NCI-H510A (cell line): Measurements from ENCODE around the gene MVB12B.

Experiments
- DNase-seq: peaks from one replicate; lab custom pipeline; 2025; lab: John Stamatoyannopoulos, UW

MVB12B gene

GRCh38 chr9:126363847-126364671, 37.4 kb downstream of the MVB12B start:
- no peak for DNase-seq

GRCh38 chr9:126365780-126366179, 39.2 kb downstream of the MVB12B start:
- no peak for DNase-seq

DNA sequence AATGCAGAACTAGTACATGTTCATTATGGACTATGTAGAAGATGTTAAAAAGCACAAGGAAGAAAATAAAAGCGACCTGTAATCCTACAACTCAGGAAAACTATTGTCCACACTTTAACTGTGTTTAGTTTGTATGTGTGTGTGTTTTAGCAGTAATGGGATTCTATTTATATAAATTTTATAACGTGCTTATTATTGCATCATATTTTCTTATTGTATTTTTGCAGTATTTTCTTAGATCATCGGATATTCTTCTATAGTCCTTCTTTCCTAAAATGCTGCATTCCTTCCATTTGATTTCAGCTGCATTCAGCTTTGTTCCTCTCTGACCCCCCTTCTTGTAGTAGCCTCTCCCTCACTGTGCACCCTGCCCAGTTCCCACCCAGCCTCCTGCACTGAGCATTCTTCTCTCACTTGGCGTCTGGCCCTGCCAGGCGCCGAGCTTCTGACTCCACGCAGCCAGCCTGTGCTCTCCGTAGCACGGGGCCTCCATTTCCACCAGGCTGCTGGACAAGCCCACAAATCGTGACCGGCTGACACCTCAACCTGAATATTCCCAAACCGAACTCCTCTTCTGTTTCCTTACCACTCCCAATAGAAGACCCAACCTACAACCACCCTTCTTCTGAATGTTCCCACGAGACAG, 39.9 kb downstream of the MVB12B start:
- no peak for DNase-seq

DNA sequence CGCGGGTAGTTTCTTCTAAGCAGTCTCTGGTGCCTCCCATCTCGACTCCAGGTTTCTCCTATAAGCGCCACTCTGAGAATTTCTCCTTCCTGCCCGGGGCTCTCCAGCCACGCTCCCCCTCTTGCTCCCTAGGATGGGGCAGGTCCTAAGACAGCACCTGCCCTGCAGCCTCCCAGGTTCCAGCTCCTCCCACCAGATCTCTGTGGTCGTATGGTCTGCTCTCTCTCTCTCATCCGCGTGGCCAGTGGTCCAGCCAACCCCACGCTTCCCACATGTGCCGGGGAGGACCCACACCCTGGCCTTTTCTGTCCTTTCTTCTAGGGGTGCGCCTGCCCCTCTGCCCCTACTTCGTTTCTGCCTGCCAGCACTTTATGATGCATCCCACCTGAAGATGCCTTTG, 40.5 kb downstream of the MVB12B start:
- DNase-seq = no peak

DNA sequence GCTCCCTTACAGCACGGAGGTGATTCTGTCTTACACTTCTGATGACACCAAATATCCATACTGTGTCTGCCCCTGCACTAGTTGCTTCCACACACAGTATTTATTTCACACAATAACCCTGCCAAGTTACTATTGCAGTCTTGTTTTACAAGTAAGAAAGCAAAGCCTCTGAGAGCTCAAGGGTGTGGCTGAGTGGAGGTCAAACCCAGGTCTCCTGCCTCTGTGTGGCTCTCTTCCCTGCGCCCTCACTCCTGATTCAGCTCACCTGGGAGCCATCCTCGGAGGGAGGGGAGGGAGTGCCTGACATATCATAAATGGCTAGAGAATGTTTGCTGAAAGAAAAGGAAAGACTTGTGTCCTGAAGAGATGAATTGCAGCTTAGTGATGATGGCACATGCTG, 41.0 kb downstream of the MVB12B start:
- DNase-seq = no peak

DNA sequence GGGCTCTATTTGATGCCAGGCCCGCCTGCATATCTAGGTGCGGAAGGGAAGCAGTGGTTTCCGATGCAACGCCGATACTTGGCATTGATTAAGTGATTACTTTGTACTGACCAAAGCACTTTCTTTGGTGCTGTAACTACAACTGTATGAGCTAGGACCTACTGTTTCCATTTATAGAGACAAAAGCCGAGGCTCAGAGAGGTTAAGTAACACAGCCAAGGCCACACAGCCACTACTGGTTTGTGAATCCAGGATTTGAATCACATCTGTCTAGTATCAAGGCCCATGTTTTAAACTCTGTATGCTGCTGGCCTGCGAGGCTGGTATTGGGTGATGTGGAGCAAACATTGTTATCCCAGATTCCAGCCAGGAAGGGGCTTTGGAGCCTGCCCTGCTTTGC, 41.4 kb downstream of the MVB12B start:
- no peak for DNase-seq

GRCh38 chr9:126371007-126371870, 44.6 kb downstream of the MVB12B start:
- DNase-seq = no peak

DNA sequence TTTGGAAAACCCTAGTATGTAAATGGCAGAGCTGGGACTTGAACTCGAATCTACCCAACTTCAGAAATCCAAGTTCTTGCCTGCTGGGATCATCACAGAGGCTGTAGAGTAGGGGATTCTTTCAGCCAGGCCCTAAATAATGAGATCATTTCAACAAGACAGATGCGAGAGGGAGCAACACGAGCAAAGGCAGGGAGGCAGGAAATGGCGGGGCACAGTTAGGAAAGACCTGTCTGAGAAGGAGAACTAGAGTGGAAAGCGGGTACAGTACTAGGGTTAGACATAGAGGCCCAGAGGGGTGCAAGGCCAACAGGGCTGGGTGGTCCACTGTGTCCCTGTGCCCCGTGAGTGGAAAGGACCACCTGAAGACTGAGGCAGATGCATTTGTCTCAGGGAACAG, 46.1 kb downstream of the MVB12B start:
- no peak for DNase-seq

GRCh38 chr9:126373241-126373640, 46.6 kb downstream of the MVB12B start:
- DNase-seq = no peak

GRCh38 chr9:126374366-126374781, 47.7 kb downstream of the MVB12B start:
- no peak for DNase-seq

DNA sequence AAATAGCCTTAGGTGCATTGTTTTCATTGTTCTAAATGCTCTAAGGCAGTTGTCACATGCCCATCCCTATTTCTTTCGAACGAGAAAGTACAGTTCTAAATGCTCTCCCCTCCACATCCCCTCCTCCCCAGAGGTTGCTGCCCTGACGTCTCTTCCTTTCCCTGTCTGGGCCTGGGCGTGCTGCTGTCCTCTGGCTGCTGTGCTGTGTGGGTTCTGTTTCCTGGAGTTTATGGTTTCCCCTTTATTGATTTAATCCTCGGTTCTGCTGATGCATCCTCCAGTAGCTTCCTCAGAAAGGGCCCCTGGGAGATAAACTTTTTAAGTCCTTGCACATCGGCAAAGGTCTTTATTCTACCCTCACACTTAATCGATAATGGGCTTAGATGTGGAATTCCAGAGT, 48.8 kb downstream of the MVB12B start:
- no peak for DNase-seq

- peak; percentile 56 for DNase-seq
These were observed 49.9 kb downstream of the MVB12B start for GRCh38 chr9:126376311-126377175.

DNA sequence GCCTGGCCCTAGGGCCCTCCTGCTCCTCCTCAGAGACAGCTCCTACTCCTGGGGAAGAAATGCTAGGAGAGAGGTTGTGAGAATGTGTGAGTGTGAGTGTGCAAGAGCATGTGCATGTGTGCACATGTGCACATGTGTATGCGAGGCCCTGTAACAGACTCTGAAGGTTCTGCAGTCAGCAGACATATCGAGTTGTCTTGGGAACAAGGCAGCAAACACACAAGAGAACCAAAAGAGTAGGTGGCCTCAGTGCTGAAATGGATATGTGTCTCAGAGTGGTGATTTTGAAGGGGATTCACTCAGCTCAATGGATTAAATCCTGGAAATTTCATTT, 50.5 kb downstream of the MVB12B start:
- no peak for DNase-seq

DNA sequence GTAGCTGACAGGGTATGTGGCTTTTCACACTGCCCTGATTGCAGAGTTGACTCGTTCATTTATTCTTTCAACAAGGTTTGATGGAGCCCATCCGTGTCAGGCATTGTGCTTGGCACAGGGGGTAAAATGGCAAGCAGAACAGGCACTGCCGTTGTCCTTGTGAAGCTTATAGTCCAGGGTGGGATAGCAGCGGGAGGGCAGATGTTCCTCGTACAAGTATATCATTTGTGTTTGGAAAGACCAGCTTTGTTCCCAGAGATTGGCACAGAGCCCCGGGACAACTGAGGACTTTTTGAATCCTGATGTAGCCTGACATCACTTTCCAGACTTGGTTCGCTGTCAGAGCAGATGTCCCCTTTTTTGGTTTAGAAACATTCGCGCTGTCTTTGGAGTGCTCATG, 50.9 kb downstream of the MVB12B start:
- no peak for DNase-seq

DNA sequence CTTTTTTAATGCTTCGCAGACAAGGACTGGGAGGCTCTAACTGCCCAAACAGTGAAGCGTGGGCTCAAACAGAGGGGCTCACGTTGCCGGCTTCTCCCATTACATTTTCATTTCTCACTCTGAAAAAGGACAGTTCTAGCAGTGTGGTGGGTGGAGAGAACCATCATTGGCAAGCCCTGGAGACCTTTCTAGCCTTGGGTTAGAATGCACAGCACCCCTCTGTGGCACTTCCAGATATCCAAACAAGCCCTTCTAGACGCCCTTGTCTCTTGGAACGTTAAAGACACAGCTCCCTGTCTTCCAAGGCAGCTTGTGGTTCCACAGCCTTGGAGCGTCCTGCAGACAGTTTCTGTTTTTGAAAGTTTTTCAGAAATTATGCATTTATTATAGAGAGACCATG, 52.1 kb downstream of the MVB12B start:
- DNase-seq = no peak

DNA sequence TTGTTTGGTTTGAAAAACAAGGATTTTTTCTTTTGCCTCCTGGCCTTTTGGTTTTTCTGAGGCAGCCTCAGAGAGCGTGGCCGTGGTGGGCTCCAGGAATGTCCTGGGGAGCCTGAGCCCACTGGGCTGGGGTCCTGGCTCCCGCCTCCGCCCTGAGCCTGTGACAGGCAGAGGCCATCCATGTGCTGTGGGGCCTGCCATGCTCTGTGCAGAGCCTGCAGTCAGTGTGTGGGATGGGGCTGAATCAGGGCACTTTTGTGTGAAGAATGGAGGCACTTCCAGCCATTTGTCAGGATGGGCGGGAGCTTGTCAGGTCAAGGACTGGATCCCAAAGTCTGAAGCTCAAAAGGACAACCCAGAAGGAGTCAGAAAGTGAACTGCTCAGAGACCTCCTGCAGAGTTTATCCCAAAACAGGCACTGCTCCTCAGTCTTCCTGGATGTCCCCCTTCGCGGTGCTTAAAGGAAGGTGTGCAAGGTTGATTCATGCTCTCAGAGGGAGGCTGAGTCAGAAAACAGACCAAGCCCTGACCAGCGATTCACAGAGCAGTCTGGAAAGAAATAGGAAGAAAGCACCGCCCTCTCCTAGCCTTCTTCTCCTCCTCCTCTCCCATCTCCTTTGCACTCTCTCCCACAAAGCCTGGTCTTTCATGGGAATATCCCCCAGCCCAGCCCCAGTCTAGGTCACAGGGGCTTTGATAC, 53.2 kb downstream of the MVB12B start:
- DNase-seq = no peak

GRCh38 chr9:126380447-126380846, 53.8 kb downstream of the MVB12B start:
- no peak for DNase-seq

DNA sequence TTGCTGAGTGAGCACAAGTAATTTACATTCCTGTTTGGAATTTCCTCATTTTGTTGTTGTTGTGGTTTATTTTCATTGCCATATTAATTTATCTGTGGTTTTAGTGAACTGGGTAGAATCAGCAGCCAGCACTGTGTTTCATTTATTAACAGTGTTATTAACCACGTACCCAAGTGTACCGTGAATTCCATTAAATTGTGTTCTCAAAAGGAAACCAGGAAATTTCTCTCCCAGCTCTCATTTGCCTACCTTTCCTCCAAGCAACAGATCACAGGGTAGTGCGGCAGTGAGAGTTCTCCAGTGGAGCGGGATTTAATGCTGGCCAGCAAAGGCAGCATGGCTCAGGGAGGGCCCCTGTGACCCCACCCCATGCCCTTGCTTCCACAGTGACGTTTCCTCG, 54.6 kb downstream of the MVB12B start:
- no peak for DNase-seq

DNA sequence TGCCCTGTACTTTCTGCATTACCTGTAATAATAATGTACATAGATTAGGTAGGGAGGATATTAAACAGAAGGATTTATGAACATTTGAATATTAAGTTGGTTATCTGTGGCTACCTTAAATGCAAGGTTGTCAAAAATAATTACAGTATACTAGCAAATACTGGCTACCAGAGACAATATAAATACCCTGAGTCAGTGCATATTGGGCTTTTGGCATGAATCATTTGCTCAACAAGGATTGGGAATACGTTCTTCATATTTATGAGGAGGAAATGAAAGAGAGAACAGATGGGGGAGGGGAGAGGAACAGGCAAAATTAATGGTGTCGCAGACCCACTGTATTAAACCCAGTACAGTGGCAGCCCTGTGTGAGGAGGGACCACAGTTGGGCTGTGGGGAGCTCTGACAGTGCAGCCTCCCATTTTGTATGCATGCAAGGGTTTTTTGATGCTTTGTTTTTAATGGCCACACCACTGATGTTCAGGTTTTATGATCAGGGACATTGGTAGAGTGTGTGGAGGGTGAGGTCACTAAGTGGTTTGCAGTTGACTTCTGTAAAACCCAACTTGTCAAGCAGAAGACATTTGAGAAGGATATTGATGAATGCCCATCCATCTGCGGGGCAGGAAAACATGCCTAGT, 56.9 kb downstream of the MVB12B start:
- no peak for DNase-seq

- DNase-seq = no peak
These were observed 58.3 kb downstream of the MVB12B start for GRCh38 chr9:126384926-126385325.

DNA sequence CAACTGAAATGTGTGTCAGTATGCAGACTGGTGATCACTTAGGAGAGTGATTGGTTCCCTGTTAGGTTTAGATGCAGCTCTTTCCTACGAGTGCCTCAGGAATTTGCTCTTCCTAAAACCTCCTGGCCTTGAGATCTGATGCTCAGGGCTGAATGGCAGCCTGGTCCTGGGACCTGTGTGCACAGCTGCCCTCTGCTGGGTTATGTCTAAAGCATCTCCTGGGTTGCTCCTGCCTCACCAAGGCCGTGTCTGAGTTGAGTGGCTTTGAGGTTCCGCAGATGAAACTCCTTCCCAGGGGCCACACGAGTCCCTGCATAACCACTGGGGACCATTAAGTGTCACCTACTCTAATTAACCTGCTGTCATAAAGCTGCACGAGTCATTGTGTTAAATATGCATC, 59.5 kb downstream of the MVB12B start:
- DNase-seq = no peak
